NCI-H82 treated with DMSO at 0.1 percent for 48 hours (cell line): ENCODE data around the gene KCNK15.
"Not testable (repeated sequence)": the region's sequence is repeated elsewhere in the genome, so short reads cannot be mapped to it uniquely, and the experiment has no call there.

Experiments
- DNase-seq: peaks from one replicate; lab custom pipeline; 2025; ENCODE audit not compliant: unreplicated experiment; lab: John Stamatoyannopoulos, UW

The KCNK15 gene

GRCh38 chr20:44745598-44746366 lies at the start of gene KCNK15:
Gene KCNK15, plus strand, starts transcription at chr20:44745865. Its CDS starts 46 bp downstream, at chr20:44745911.
- DNase-seq: no peak

GRCh38 chr20:44696315-44696714 lies 49.4 kb upstream of the KCNK15 start:
- DNase-seq: no peak

- DNase-seq: not testable (repeated sequence)
Observed at GRCh38 chr20:44697041-44697440, 48.6 kb upstream of the KCNK15 start.

GRCh38 chr20:44698351-44698750 lies 47.3 kb upstream of the KCNK15 start:
- DNase-seq: no peak

- DNase-seq: peak; percentile 13
Observed at GRCh38 chr20:44700306-44700705, 45.4 kb upstream of the KCNK15 start.

GRCh38 chr20:44701118-44701857 lies 44.4 kb upstream of the KCNK15 start:
- DNase-seq: peak; percentile 35

- peak; percentile 48 for DNase-seq
Observed at GRCh38 chr20:44701858-44702256, 43.8 kb upstream of the KCNK15 start.

GRCh38 chr20:44702776-44703175 lies 42.9 kb upstream of the KCNK15 start:
- DNase-seq: no peak

- DNase-seq: no peak
Observed at GRCh38 chr20:44703183-44703925, 42.3 kb upstream of the KCNK15 start.

GRCh38 chr20:44703956-44704488 lies 41.6 kb upstream of the KCNK15 start:
- no peak for DNase-seq

GRCh38 chr20:44704551-44704971 lies 41.1 kb upstream of the KCNK15 start:
- no peak for DNase-seq

- DNase-seq: no peak
Observed at GRCh38 chr20:44705364-44706094, 40.1 kb upstream of the KCNK15 start.

GRCh38 chr20:44706301-44707017 lies 39.2 kb upstream of the KCNK15 start:
- DNase-seq: no peak

- no peak for DNase-seq
Observed at GRCh38 chr20:44707018-44707579, 38.6 kb upstream of the KCNK15 start.

- no peak for DNase-seq
Observed at GRCh38 chr20:44709380-44709779, 36.3 kb upstream of the KCNK15 start.

GRCh38 chr20:44709797-44710196 lies 35.9 kb upstream of the KCNK15 start:
- DNase-seq: no peak

GRCh38 chr20:44711237-44711636 lies 34.4 kb upstream of the KCNK15 start:
- DNase-seq: no peak

GRCh38 chr20:44714102-44714700 lies 31.5 kb upstream of the KCNK15 start:
- DNase-seq: no peak
